DND-41 (cell line): ENCODE data around the gene TARM1.

ENCODE experiments used
- CTCF ChIP-seq: IDR thresholded peaks from 2 replicates; pipeline ENCODE4 v1.5.1; 2012; ENCODE audit warnings: borderline replicate concordance, low read length, moderate library complexity, mild to moderate bottlenecking; ENCODE audit not compliant: poor library complexity, severe bottlenecking; ENCODE audit errors: extremely low read depth
- EZH2 ChIP-seq: IDR thresholded peaks from 3 replicates; pipeline ENCODE4 v1.6.1; 2012; ENCODE audit warnings: borderline replicate concordance, low read depth, mild to moderate bottlenecking, moderate library complexity, low read length, inconsistent platforms; ENCODE audit not compliant: severe bottlenecking

GRCh38 chr19:54104998-54105715, 24.0 kb upstream of the TARM1 start:
- TF ChIP-seq CTCF, result no peak
- TF ChIP-seq EZH2, result no peak
